HepG2 (cell line): Measurements from ENCODE around the gene RABGAP1L. TPM values are rescaled to one million over a fixed set of nuclear protein-coding genes. Genes with fewer than 3 reads are reported as not detected.

ENCODE experiments used
- ATAD3A ChIP-seq: sonication (generic); formaldehyde crosslinking; IDR thresholded peaks from 2 replicates; pipeline ENCODE4 v1.4.0; 2020; ENCODE audit warnings: missing genetic modification reagents
- BATF2 ChIP-seq: sonication (generic); formaldehyde crosslinking; IDR thresholded peaks from 2 replicates; pipeline ENCODE4 v1.8.0; 2022; ENCODE audit warnings: mild to moderate bottlenecking, missing genetic modification reagents, moderate library complexity
- GATAD1 ChIP-seq: IDR thresholded peaks from 2 replicates; pipeline ENCODE4 v1.6.1; 2016; ENCODE audit warnings: missing genetic modification reagents, missing compliant biosample characterization
- IKZF1 ChIP-seq: fragments of 450-650 bp; IDR thresholded peaks from 2 replicates; pipeline ENCODE4 v1.7.1; 2016
- JUNB ChIP-seq: sonication (generic); formaldehyde crosslinking; IDR thresholded peaks from 2 replicates; pipeline ENCODE4 v1.8.0; 2022; ENCODE audit warnings: missing genetic modification reagents, mild to moderate bottlenecking, borderline replicate concordance
- MAF1 ChIP-seq: sonication (generic); formaldehyde crosslinking; IDR thresholded peaks from 2 replicates; pipeline ENCODE4 v1.5.0; 2020; ENCODE audit warnings: missing genetic modification reagents, borderline replicate concordance
- NFIC ChIP-seq: IDR thresholded peaks from 2 replicates; pipeline ENCODE4 v1.6.1; 2012; ENCODE audit warnings: mild to moderate bottlenecking, low read length, inconsistent platforms
- PHF21A ChIP-seq: sonication (generic); formaldehyde crosslinking; IDR thresholded peaks from 2 replicates; pipeline ENCODE4 v1.5.0; 2020; ENCODE audit warnings: mild to moderate bottlenecking, missing genetic modification reagents
- PREB ChIP-seq: sonication (generic); formaldehyde crosslinking; IDR thresholded peaks from 2 replicates; pipeline ENCODE4 v1.4.0; 2020; ENCODE audit warnings: missing genetic modification reagents
- RAD51 ChIP-seq: fragments of 450-650 bp; IDR thresholded peaks from 2 replicates; pipeline ENCODE4 v1.6.1; 2016; ENCODE audit warnings: borderline replicate concordance
- RARA ChIP-seq: IDR thresholded peaks from 2 replicates; pipeline ENCODE4 v1.6.1; 2016; ENCODE audit warnings: missing genetic modification reagents, missing compliant biosample characterization
- TEAD3 ChIP-seq: optimal IDR thresholded peaks from 2 replicates; pipeline ENCODE3; 2016; ENCODE audit warnings: borderline replicate concordance
- TEF ChIP-seq: sonication (generic); formaldehyde crosslinking; IDR thresholded peaks from 2 replicates; pipeline ENCODE4 v1.5.0; 2020; ENCODE audit warnings: missing genetic modification reagents
- TIGD3 ChIP-seq: sonication (generic); formaldehyde crosslinking; IDR thresholded peaks from 2 replicates; pipeline ENCODE4 v1.5.1; 2020; ENCODE audit warnings: mild to moderate bottlenecking, missing genetic modification reagents, borderline replicate concordance
- TSC22D2 ChIP-seq: sonication (generic); formaldehyde crosslinking; IDR thresholded peaks from 2 replicates; pipeline ENCODE4 v1.5.1; 2020; ENCODE audit warnings: missing genetic modification reagents, mild to moderate bottlenecking, borderline replicate concordance
- ZNF17 ChIP-seq: sonication (generic); formaldehyde crosslinking; IDR thresholded peaks from 2 replicates; pipeline ENCODE4 v1.5.0; 2020; ENCODE audit warnings: mild to moderate bottlenecking, missing genetic modification reagents
- ZNF207 ChIP-seq: fragments of 450-650 bp; IDR thresholded peaks from 2 replicates; pipeline ENCODE4 v1.6.1; 2016; ENCODE audit warnings: antibody characterized with exemption, borderline replicate concordance
- ZNF577 ChIP-seq: sonication (generic); formaldehyde crosslinking; IDR thresholded peaks from 2 replicates; pipeline ENCODE4 v1.4.0; 2020; ENCODE audit warnings: mild to moderate bottlenecking, low read depth, missing genetic modification reagents, borderline replicate concordance
- ZNF788 ChIP-seq: sonication (generic); formaldehyde crosslinking; IDR thresholded peaks from 2 replicates; pipeline ENCODE4 v1.5.0; 2020; ENCODE audit warnings: mild to moderate bottlenecking, missing genetic modification reagents, borderline replicate concordance
- polyA plus RNA-seq, 8 experiments: library from polyadenylated mRNA; depleted of rRNA in 3 of 8; stranded (reverse) in 7 of 8; unstranded in 1 of 8; fragments of >200 nt; fragmentation: Illumina TruSeq in 4 of 8; extraction: Trizol in 4 of 8; gene quantifications; 2 replicates each; pipeline versions ENCODE4 v1.2.1 to v1.2.3, GENCODE V29; 2011 to 2016; ENCODE audit warnings: low read depth in 4 of 8, missing spikeins in 1 of 8, mixed read lengths in 1 of 8; ENCODE audit not compliant: insufficient read depth in 1 of 8
- total RNA-seq, 5 experiments: library from RNA; depleted of rRNA; stranded (reverse); fragments of >200 nt; fragmentation: Illumina TruSeq; extraction: Trizol; gene quantifications; 2 replicates each; pipeline ENCODE4 v1.2.3, GENCODE V29; 2016; ENCODE audit warnings: low read depth in 1 of 5
- TF ChIP-seq, protein P1 (sequence below): sonication (generic); formaldehyde crosslinking; conservative IDR thresholded peaks from 2 replicates; pipeline ENCODE4 v1.4.0; 2020; ENCODE audit warnings: mild to moderate bottlenecking, missing genetic modification reagents, moderate library complexity
- TF ChIP-seq, protein P2 (sequence below): sonication (generic); formaldehyde crosslinking; IDR thresholded peaks from 2 replicates; pipeline ENCODE4 v1.5.0; 2020; ENCODE audit warnings: mild to moderate bottlenecking, missing genetic modification reagents

Gene RABGAP1L
- total and polyA plus RNA-seq, 2 of the 13 experiments (the other 11 are each of a cell fraction or from before 2014, with no cell fraction given): 7.9 to 22.6 TPM

DNA sequence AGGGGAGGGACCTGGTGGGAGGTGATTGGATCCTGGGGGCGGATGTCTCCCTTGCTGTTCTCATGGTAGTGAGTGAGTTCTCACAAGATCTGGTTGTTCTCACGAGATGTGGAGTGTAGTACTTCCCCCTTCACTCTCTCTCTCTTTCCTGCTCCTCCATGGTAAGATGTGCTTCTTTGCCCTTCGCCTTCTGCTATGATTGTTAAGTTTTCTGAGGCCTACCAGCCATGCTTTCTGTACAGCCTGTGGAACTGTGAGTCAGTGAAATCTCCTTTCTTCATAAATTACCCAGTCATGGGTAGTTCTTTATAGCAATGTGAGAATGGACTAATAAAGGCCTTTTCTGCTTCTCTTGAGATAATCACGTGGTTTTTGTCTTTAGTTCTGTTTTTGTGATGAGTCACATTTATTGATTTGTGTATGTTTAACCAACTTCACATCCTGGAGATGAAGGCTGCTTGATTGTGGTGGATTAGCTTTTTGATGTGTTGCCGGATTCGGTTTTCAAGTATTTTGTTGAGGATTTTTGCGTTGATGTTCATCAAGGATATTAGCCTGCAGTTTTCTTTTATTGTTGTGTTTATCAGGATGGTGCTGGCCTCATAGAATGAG is 45.5 kb downstream of the RABGAP1L start (continued):
- TF ChIP-seq PREB (CRISPR knock-in tag) (no peak), ZNF17 (CRISPR knock-in tag) (no peak), NFIC (no peak), RARA (no peak), JUNB (CRISPR knock-in tag) (peak; percentile 70; the same call in 1 of the 2 replicates), ZNF788 (CRISPR knock-in tag) (no peak), ZNF577 (CRISPR knock-in tag) (no peak), ATAD3A (CRISPR knock-in tag) (no peak), RAD51 (peak; percentile 75; the same call in 1 of the 2 replicates), IKZF1 (no peak), PHF21A (CRISPR knock-in tag) (no peak), BATF2 (no peak), TEAD3 (CRISPR knock-in tag) (no peak), GATAD1 (CRISPR knock-in tag) (no peak), ZNF207 (no peak), TSC22D2 (CRISPR knock-in tag) (no peak), MAF1 (CRISPR knock-in tag) (no peak), TEF (CRISPR knock-in tag) (no peak), TIGD3 (CRISPR knock-in tag) (no peak)
- TF ChIP-seq, protein P1, sequence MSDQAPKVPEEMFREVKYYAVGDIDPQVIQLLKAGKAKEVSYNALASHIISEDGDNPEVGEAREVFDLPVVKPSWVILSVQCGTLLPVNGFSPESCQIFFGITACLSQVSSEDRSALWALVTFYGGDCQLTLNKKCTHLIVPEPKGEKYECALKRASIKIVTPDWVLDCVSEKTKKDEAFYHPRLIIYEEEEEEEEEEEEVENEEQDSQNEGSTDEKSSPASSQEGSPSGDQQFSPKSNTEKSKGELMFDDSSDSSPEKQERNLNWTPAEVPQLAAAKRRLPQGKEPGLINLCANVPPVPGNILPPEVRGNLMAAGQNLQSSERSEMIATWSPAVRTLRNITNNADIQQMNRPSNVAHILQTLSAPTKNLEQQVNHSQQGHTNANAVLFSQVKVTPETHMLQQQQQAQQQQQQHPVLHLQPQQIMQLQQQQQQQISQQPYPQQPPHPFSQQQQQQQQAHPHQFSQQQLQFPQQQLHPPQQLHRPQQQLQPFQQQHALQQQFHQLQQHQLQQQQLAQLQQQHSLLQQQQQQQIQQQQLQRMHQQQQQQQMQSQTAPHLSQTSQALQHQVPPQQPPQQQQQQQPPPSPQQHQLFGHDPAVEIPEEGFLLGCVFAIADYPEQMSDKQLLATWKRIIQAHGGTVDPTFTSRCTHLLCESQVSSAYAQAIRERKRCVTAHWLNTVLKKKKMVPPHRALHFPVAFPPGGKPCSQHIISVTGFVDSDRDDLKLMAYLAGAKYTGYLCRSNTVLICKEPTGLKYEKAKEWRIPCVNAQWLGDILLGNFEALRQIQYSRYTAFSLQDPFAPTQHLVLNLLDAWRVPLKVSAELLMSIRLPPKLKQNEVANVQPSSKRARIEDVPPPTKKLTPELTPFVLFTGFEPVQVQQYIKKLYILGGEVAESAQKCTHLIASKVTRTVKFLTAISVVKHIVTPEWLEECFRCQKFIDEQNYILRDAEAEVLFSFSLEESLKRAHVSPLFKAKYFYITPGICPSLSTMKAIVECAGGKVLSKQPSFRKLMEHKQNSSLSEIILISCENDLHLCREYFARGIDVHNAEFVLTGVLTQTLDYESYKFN (CRISPR knock-in tag): 0 out of 2 replicates have a peak, but pooled peaks have one; percentile 31
- TF ChIP-seq, protein P2, sequence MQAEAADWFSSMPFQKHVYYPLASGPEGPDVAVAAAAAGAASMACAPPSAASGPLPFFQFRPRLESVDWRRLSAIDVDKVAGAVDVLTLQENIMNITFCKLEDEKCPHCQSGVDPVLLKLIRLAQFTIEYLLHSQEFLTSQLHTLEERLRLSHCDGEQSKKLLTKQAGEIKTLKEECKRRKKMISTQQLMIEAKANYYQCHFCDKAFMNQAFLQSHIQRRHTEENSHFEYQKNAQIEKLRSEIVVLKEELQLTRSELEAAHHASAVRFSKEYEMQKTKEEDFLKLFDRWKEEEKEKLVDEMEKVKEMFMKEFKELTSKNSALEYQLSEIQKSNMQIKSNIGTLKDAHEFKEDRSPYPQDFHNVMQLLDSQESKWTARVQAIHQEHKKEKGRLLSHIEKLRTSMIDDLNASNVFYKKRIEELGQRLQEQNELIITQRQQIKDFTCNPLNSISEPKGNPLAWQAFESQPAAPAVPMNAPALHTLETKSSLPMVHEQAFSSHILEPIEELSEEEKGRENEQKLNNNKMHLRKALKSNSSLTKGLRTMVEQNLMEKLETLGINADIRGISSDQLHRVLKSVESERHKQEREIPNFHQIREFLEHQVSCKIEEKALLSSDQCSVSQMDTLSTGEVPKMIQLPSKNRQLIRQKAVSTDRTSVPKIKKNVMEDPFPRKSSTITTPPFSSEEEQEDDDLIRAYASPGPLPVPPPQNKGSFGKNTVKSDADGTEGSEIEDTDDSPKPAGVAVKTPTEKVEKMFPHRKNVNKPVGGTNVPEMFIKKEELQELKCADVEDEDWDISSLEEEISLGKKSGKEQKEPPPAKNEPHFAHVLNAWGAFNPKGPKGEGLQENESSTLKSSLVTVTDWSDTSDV (CRISPR knock-in tag): no peak
